ENCODE results near the gene RAD51B. TPM values are rescaled to one million over a fixed set of nuclear protein-coding genes. Genes with fewer than 3 reads are reported as not detected.
"Not testable (repeated sequence)": the region's sequence is repeated elsewhere in the genome, so short reads cannot be mapped to it uniquely, and the experiment has no call there.

RAD51B gene
- total and polyA plus RNA-seq, 3 donors from 2014 or later, result 5.5 to 22.5 (median 19.1) TPM

DNA sequence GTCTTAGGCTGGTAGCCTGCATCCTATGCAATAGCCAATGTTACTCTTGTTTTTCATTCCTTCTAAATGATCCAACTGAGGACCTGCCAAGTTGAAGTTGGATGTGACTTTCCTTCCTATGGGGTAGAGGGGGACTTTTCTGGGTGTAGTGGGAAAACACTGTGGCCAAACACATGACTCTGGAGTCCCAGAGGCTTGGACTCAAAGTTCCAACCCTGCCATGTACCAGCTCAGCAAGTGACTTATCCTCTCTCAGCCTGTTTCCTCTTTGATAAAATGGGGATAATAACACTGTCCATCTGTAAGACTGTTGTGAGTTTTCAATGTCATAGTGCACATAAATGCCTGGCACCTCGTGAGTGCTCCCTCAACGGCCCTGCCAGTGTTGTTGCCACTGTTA lies 876.3 kb downstream of the RAD51B start:
- intact Hi-C loops (cut with DNase I; ENCODE audit: low total_unique reads), result no loop called here
- 84 to 96% methylated on average over 2 of the region's 2 CpGs for WGBS, 2 donors
- no peak for TF ChIP-seq POLR2A (IDR thresholded peaks at IDR 0.05)
- no peak for TF ChIP-seq CTCF (IDR thresholded peaks at IDR 0.05)
- H3K36me3 ChIP-seq (ENCODE audit: low read depth, missing control alignments), result no peaks in the 10 kb centered on the region
- H3K27me3 ChIP-seq, result no peaks in the 10 kb centered on the region
- H3K9me3 ChIP-seq, result no peaks in the 10 kb centered on the region
- no peak overlapping the region for H3K27ac ChIP-seq
- H3K4me3 ChIP-seq, result no peak overlapping the region
- H3K4me1 ChIP-seq, result peaks cover 6% of the 10 kb centered on the region
- DNase-seq, result no peak

DNA sequence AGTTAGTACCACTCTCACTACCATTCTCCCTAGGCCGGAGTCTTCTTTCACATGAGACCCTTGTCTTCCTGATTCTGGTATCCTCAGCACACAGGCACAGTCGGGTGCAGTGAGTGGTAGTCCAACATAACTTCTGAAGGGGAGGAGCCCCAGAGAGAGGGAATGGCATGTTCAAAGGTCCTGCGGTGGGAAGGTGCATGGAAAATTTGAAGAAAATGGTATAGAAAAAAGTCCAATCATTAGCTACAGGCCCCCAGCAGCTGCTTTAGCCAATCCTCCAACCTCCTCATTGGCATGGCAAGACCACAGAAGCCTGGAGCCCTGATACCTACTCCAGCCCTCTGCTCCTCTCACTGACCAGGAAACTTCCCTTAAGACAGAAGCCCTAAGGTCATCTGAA lies 876.7 kb downstream of the RAD51B start:
- no peak overlapping the region for H3K27ac ChIP-seq
- no peak for TF ChIP-seq CTCF (IDR thresholded peaks at IDR 0.05)
- no peak for TF ChIP-seq POLR2A (IDR thresholded peaks at IDR 0.05)
- no peaks in the 10 kb centered on the region for H3K27me3 ChIP-seq
- no peaks in the 10 kb centered on the region for H3K9me3 ChIP-seq
- 95 to 97% methylated on average over 3 of the region's 3 CpGs for WGBS, 2 donors
- H3K4me1 ChIP-seq, result peaks cover 6% of the 10 kb centered on the region
- intact Hi-C loops (cut with DNase I; ENCODE audit: low total_unique reads), result no loop called here
- no peak for DNase-seq
- no peaks in the 10 kb centered on the region for H3K36me3 ChIP-seq (ENCODE audit: low read depth, missing control alignments)
- no peak overlapping the region for H3K4me3 ChIP-seq

GRCh38 chr14:68696721-68697495 lies 877.3 kb downstream of the RAD51B start:
- peaks cover 6% of the 10 kb centered on the region for H3K4me1 ChIP-seq
- no peak for DNase-seq
- H3K9me3 ChIP-seq, result no peaks in the 10 kb centered on the region
- H3K36me3 ChIP-seq (ENCODE audit: low read depth, missing control alignments), result no peaks in the 10 kb centered on the region
- H3K27ac ChIP-seq, result no peak overlapping the region
- H3K27me3 ChIP-seq, result no peaks in the 10 kb centered on the region
- WGBS, 2 donors, result 91 to 98% methylated on average over 6 of the region's 6 CpGs
- TF ChIP-seq POLR2A (IDR thresholded peaks at IDR 0.05) (no peak), CTCF (IDR thresholded peaks at IDR 0.05) (no peak)
- H3K4me3 ChIP-seq, result no peak overlapping the region
- intact Hi-C loops (cut with DNase I; ENCODE audit: low total_unique reads), result no loop called here

- H3K4me3 ChIP-seq; H3K9me3 ChIP-seq; H3K4me1 ChIP-seq; H3K27ac ChIP-seq; intact Hi-C loops (cut with DNase I; ENCODE audit: low total_unique reads); H3K36me3 ChIP-seq (ENCODE audit: low read depth, missing control alignments); H3K27me3 ChIP-seq; DNase-seq: not testable (repeated sequence)
- WGBS, 2 donors, result 66 to 68% methylated on average over 14 of the region's 14 CpGs
These were observed 879.2 kb downstream of the RAD51B start for GRCh38 chr14:68698773-68699172.

DNA sequence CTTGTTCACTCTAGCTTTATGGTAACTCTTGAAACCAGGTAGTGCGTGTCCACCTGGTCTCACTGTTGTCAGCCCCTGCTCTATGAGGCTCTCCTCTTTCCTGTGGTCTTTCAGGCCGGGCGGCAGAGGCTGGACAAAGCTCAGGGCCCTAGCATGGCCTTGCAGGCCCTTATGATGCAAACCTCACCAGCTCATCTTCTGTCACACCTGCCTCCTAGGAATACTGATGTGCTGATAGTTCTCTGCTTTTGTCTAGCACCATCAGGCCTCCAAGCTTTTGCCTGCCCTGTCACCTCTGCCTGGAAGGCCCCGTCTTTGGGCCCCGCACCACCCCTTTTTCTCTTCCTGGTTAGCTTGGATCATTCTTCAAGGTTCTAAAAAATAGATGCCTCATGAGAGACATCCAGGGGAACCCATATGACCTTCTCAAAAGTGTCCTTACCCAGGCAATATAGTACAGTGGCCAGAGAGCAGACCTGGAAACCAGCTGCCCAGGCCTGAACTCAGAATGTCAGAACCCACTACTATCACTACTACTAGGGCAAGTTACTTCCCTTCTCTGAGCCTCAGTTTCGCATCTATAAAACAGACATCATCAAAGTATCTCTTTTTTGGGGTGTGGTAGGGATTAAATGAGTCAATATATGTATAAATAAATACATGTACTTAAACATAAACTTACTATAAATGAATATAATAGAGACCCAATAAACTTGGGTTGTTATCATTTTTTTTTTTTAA lies 881.6 kb downstream of the RAD51B start:
- Histone ChIP-seq H3K4me3 (no peak overlapping the region), H3K4me1 (peaks cover 9% of the 10 kb centered on the region), H3K9me3 (no peaks in the 10 kb centered on the region), H3K27me3 (no peaks in the 10 kb centered on the region), H3K36me3 (ENCODE audit: low read depth, missing control alignments) (no peaks in the 10 kb centered on the region), H3K27ac (no peak overlapping the region)
- TF ChIP-seq CTCF (IDR thresholded peaks at IDR 0.05) (no peak), POLR2A (IDR thresholded peaks at IDR 0.05) (no peak)
- DNase-seq, result no peak
- intact Hi-C loops (cut with DNase I; ENCODE audit: low total_unique reads), result no loop called here
- 92 to 99% methylated on average over 6 of the region's 6 CpGs for WGBS, 2 donors
